ENCODE data around the gene NCAPH2.

DNA sequence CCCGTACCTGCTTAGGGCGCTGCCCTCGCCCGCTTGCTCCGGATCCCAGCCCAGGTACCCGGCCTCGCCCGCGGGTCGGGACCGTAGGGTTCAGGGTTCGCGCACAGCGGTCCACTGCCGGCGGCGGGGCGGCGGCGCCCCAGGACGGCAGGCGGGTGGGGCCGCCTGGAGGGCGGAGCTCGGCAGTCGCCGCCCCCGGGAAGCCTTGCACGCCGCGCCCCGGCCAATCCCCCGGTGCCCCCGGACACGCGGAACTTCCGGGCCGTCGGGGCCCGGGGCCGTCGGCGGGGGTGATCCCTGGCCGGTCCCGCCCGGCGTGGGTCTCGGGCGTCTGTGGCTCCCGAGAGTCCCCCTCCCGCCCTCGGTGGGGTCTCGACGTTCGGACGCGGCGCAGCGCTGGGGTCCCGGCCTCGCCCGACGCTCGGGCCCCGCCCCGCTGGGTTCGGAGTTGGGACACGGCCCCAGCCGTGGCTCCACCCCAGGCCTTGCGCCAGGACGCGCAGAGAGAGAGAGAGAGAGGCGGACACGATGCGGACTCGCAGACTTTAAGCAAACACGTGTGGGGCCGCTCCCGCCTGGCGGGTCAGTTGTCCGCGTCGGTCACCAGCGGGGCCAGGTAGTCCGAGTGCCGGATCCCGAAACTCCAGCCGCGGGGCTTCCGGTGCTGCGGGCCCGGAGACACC, 22.0 kb downstream of the NCAPH2 start, which contains the start of gene TYMP:
- TF ChIP-seq ZBTB1 (tag by site-specific recombination; IDR thresholded peaks at IDR 0.05) (no peak), ZBTB10 (tag by site-specific recombination; IDR thresholded peaks at IDR 0.05) (no peak), BCL11B (tag by site-specific recombination; IDR thresholded peaks at IDR 0.05; ENCODE audit: low read depth) (no peak), REST (tag by site-specific recombination; IDR thresholded peaks at IDR 0.05) (no peak), ZNF157 (tag by site-specific recombination; IDR thresholded peaks at IDR 0.05) (no peak), ZNF138 (tag by site-specific recombination; IDR thresholded peaks at IDR 0.05; ENCODE audit: borderline replicate concordance) (no peak)
- TF ChIP-seq, protein P1, sequence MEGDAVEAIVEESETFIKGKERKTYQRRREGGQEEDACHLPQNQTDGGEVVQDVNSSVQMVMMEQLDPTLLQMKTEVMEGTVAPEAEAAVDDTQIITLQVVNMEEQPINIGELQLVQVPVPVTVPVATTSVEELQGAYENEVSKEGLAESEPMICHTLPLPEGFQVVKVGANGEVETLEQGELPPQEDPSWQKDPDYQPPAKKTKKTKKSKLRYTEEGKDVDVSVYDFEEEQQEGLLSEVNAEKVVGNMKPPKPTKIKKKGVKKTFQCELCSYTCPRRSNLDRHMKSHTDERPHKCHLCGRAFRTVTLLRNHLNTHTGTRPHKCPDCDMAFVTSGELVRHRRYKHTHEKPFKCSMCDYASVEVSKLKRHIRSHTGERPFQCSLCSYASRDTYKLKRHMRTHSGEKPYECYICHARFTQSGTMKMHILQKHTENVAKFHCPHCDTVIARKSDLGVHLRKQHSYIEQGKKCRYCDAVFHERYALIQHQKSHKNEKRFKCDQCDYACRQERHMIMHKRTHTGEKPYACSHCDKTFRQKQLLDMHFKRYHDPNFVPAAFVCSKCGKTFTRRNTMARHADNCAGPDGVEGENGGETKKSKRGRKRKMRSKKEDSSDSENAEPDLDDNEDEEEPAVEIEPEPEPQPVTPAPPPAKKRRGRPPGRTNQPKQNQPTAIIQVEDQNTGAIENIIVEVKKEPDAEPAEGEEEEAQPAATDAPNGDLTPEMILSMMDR (tag by site-specific recombination; IDR thresholded peaks at IDR 0.05): no peak
- TF ChIP-seq, protein P2, sequence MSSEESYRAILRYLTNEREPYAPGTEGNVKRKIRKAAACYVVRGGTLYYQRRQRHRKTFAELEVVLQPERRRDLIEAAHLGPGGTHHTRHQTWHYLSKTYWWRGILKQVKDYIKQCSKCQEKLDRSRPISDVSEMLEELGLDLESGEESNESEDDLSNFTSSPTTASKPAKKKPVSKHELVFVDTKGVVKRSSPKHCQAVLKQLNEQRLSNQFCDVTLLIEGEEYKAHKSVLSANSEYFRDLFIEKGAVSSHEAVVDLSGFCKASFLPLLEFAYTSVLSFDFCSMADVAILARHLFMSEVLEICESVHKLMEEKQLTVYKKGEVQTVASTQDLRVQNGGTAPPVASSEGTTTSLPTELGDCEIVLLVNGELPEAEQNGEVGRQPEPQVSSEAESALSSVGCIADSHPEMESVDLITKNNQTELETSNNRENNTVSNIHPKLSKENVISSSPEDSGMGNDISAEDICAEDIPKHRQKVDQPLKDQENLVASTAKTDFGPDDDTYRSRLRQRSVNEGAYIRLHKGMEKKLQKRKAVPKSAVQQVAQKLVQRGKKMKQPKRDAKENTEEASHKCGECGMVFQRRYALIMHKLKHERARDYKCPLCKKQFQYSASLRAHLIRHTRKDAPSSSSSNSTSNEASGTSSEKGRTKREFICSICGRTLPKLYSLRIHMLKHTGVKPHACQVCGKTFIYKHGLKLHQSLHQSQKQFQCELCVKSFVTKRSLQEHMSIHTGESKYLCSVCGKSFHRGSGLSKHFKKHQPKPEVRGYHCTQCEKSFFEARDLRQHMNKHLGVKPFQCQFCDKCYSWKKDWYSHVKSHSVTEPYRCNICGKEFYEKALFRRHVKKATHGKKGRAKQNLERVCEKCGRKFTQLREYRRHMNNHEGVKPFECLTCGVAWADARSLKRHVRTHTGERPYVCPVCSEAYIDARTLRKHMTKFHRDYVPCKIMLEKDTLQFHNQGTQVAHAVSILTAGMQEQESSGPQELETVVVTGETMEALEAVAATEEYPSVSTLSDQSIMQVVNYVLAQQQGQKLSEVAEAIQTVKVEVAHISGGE (tag by site-specific recombination; conservative IDR thresholded peaks at IDR 0.05; ENCODE audit: low read depth): no peak
